HepG2 (cell line): ENCODE data around the gene FXR2. TPM values are rescaled to one million over a fixed set of nuclear protein-coding genes. Genes with fewer than 3 reads are reported as not detected.

ENCODE experiments used
- ATAC-seq: fragments of 200-7000 bp; cut with Tn5 transposase; 3 replicates; pipeline ENCODE4 v1.9.1; 2020; ENCODE audit warnings: mild to moderate bottlenecking, moderate library complexity
- BruUV-seq: library from RNA; stranded (reverse); fragments of 400-500 nt; replicated peaks from 2 replicates; lab custom pipeline; 2021; lab: Mats Ljungman, UMichigan
- CTCF ChIA-PET: fragments of 300-600 bp; formaldehyde crosslinking; extraction: SDS; loops from one replicate; lab custom pipeline; 2021; ENCODE audit warnings: low total read pairs, inconsistent platforms, low intra/inter-chr PET ratio; lab: Yijun Ruan, JAX
- POLR2A ChIA-PET: fragments of 350-600 bp; sonication (Branson Sonifier 250); formaldehyde crosslinking; loops from one replicate; lab custom pipeline; 2020; ENCODE audit warnings: antibody characterized with exemption, inconsistent platforms; lab: Yijun Ruan, JAX
- DNase-seq: peaks from one replicate; pipeline ENCODE4 v3.0.0-alpha.2; 2015; ENCODE audit warnings: low spot score
- FAIRE-seq: peaks from 3 replicates; lab custom pipeline; 2011; peaks lifted over from hg19 to GRCh38; lab: Jason Lieb, UNC
- H2AFZ ChIP-seq: one replicate; pipeline ENCODE4 v1.6.1; 2011; ENCODE audit warnings: low read length, inconsistent platforms
- H3K27ac ChIP-seq: fragments of 300-600 bp; 3 replicates; pipeline ENCODE4 v1.8.0; 2011; ENCODE audit warnings: mixed run types, mild to moderate bottlenecking, mixed read lengths, low read length, inconsistent platforms; ENCODE audit not compliant: insufficient read depth; ENCODE audit errors: extremely low read length
- H3K27me3 ChIP-seq, 2 experiments: fragments of 200-600 bp in 1 of 2; 2 replicates in 1 of 2; 3 replicates in 1 of 2; pipeline versions ENCODE4 v1.6.0 to v1.8.0; 2011; ENCODE audit warnings: low read length in 2 of 2, mild to moderate bottlenecking in 2 of 2, moderate library complexity in 2 of 2, inconsistent platforms in 1 of 2; ENCODE audit not compliant: insufficient read depth in 2 of 2, control insufficient read depth in 1 of 2
- H3K36me3 ChIP-seq, 2 experiments: fragments of 200-600 bp in 1 of 2; replicated peaks in 1 of 2; 2 replicates in 1 of 2; 3 replicates in 1 of 2; pipeline versions ENCODE4 v1.5.1 to v1.8.0; 2011; ENCODE audit warnings: low read length in 2 of 2, inconsistent platforms in 1 of 2; ENCODE audit not compliant: insufficient read depth in 2 of 2, control insufficient read depth in 1 of 2
- H3K4me1 ChIP-seq: 2 replicates; pipeline ENCODE4 v1.5.1; 2012; ENCODE audit warnings: low read length, inconsistent platforms; ENCODE audit not compliant: insufficient read depth
- H3K4me2 ChIP-seq: 2 replicates; pipeline ENCODE4 v1.6.0; 2011; ENCODE audit warnings: low read depth, low read length, inconsistent platforms
- H3K4me3 ChIP-seq, 3 experiments: fragments of 200-600 bp in 1 of 3; sonication (generic), shearing (Covaris generic) in 1 of 3; replicated peaks in 1 of 3; 2 replicates each; pipeline ENCODE4 v1.5.1; 2011 to 2016; ENCODE audit warnings: low read length in 3 of 3, inconsistent platforms in 2 of 3, low read depth in 2 of 3, mild to moderate bottlenecking in 2 of 3, control low read depth in 1 of 3, mixed read lengths in 1 of 3; ENCODE audit not compliant: insufficient read depth in 1 of 3
- H3K79me2 ChIP-seq: one replicate; pipeline ENCODE4 v1.6.1; 2011; ENCODE audit warnings: low read length, inconsistent platforms; ENCODE audit not compliant: insufficient read depth
- H3K9ac ChIP-seq: 2 replicates; pipeline ENCODE4 v1.6.0; 2011; ENCODE audit warnings: mild to moderate bottlenecking, low read depth, low read length, inconsistent platforms; ENCODE audit not compliant: insufficient read depth
- H3K9me3 ChIP-seq: 2 replicates; pipeline ENCODE4 v1.5.1; 2012; ENCODE audit warnings: mild to moderate bottlenecking, low read length
- H4K20me1 ChIP-seq: 2 replicates; pipeline ENCODE4 v1.6.0; 2011; ENCODE audit warnings: inconsistent platforms, mild to moderate bottlenecking, low read length, moderate library complexity; ENCODE audit not compliant: insufficient read depth
- FOXC1 ChIP-seq: sonication (generic); formaldehyde crosslinking; IDR thresholded peaks from 2 replicates; pipeline ENCODE4 v1.8.0; 2022; ENCODE audit warnings: mild to moderate bottlenecking, missing genetic modification reagents, borderline replicate concordance
- FOXM1 ChIP-seq: sonication (generic); formaldehyde crosslinking; IDR thresholded peaks from 2 replicates; pipeline ENCODE4 v1.5.0; 2020; ENCODE audit warnings: missing genetic modification reagents
- KLF16 ChIP-seq, 2 experiments: sonication (generic) in 1 of 2; formaldehyde crosslinking in 1 of 2; IDR thresholded peaks; 2 replicates each; pipeline versions ENCODE4 v1.6.1 to v1.8.0; 2016 to 2023; ENCODE audit warnings: missing genetic modification reagents in 2 of 2, missing compliant biosample characterization in 1 of 2
- PTBP1 ChIP-seq: fragments of 200-400 bp; formaldehyde crosslinking; IDR thresholded peaks from 2 replicates; pipeline ENCODE4 v1.6.1; 2018; ENCODE audit warnings: low read length, low read depth; ENCODE audit not compliant: poor library complexity, severe bottlenecking
- RFXANK ChIP-seq: IDR thresholded peaks from 2 replicates; pipeline ENCODE4 v1.6.1; 2016
- SP140L ChIP-seq: sonication (generic); formaldehyde crosslinking; IDR thresholded peaks from 2 replicates; pipeline ENCODE4 v1.4.0; 2020; ENCODE audit warnings: missing genetic modification reagents, borderline replicate concordance
- TP53 ChIP-seq: sonication (generic); formaldehyde crosslinking; conservative IDR thresholded peaks from 2 replicates; pipeline ENCODE4 v1.4.0; 2020; ENCODE audit warnings: missing genetic modification reagents
- ZEB1 ChIP-seq: IDR thresholded peaks from 2 replicates; pipeline ENCODE4 v1.6.1; 2012; ENCODE audit warnings: mild to moderate bottlenecking, low read depth, inconsistent platforms; ENCODE audit not compliant: insufficient replicate concordance
- ZNF451 ChIP-seq: sonication (generic); formaldehyde crosslinking; IDR thresholded peaks from 2 replicates; pipeline ENCODE4 v1.5.0; 2020; ENCODE audit warnings: mild to moderate bottlenecking, missing genetic modification reagents
- ZSCAN12 ChIP-seq: sonication (generic); formaldehyde crosslinking; IDR thresholded peaks from 2 replicates; pipeline ENCODE4 v1.9.0; 2021; ENCODE audit warnings: mild to moderate bottlenecking, missing genetic modification reagents
- ZSCAN25 ChIP-seq: sonication (generic); formaldehyde crosslinking; IDR thresholded peaks from 2 replicates; pipeline ENCODE4 v1.8.0; 2022; ENCODE audit warnings: mild to moderate bottlenecking, missing genetic modification reagents
- ZSCAN31 ChIP-seq: sonication (generic); formaldehyde crosslinking; IDR thresholded peaks from 2 replicates; pipeline ENCODE4 v1.5.0; 2020; ENCODE audit warnings: low read depth, mild to moderate bottlenecking, missing genetic modification reagents
- WGBS: methylation state at CpG from one replicate; pipeline ENCODE4 v1.1.6; 2017; ENCODE audit warnings: low lambda C conversion rate; 5-methylcytosine and 5-hydroxymethylcytosine counted together
- in situ Hi-C: cut with HindIII; loops from 2 replicates; pipeline ENCODE4 v1.10.0; 2017; ENCODE audit warnings: low pct_unique_long_range_greater_than_20kb; ENCODE audit not compliant: extremely low pct_ligation_motif_present
- intact Hi-C: fragments of 100-400 bp; cut with micrococcal nuclease; formaldehyde crosslinking; loops from one replicate; pipeline ENCODE4 v1.10.0; 2022; ENCODE audit not compliant: unreplicated experiment
- polyA plus RNA-seq, 8 experiments: library from polyadenylated mRNA; depleted of rRNA in 3 of 8; stranded (reverse) in 7 of 8; unstranded in 1 of 8; fragments of >200 nt; fragmentation: Illumina TruSeq in 4 of 8; extraction: Trizol in 4 of 8; gene quantifications; 2 replicates each; pipeline versions ENCODE4 v1.2.1 to v1.2.3, GENCODE V29; 2011 to 2016; ENCODE audit warnings: low read depth in 4 of 8, missing spikeins in 1 of 8, mixed read lengths in 1 of 8; ENCODE audit not compliant: insufficient read depth in 1 of 8
- total RNA-seq, 5 experiments: library from RNA; depleted of rRNA; stranded (reverse); fragments of >200 nt; fragmentation: Illumina TruSeq; extraction: Trizol; gene quantifications; 2 replicates each; pipeline ENCODE4 v1.2.3, GENCODE V29; 2016; ENCODE audit warnings: low read depth in 1 of 5
- TF ChIP-seq, protein P1 (sequence below): sonication (generic); formaldehyde crosslinking; IDR thresholded peaks from 2 replicates; pipeline ENCODE4 v1.4.0; 2020; ENCODE audit warnings: missing genetic modification reagents
- TF ChIP-seq, protein P2 (sequence below): sonication (generic); formaldehyde crosslinking; IDR thresholded peaks from 2 replicates; pipeline ENCODE4 v1.4.0; 2020; ENCODE audit warnings: missing genetic modification reagents
- TF ChIP-seq, protein P3 (sequence below): sonication (generic); formaldehyde crosslinking; IDR thresholded peaks from 2 replicates; pipeline ENCODE4 v1.9.0; 2021; ENCODE audit warnings: missing genetic modification reagents, mild to moderate bottlenecking, borderline replicate concordance
- TF ChIP-seq, protein P4 (sequence below): sonication (generic); formaldehyde crosslinking; IDR thresholded peaks from 2 replicates; pipeline ENCODE4 v1.5.1; 2020; ENCODE audit warnings: mild to moderate bottlenecking, missing genetic modification reagents

Gene FXR2
- total and polyA plus RNA-seq, 2 of the 13 experiments (the other 11 are each of a cell fraction or from before 2014, with no cell fraction given): 20.9 to 24.4 TPM

DNA sequence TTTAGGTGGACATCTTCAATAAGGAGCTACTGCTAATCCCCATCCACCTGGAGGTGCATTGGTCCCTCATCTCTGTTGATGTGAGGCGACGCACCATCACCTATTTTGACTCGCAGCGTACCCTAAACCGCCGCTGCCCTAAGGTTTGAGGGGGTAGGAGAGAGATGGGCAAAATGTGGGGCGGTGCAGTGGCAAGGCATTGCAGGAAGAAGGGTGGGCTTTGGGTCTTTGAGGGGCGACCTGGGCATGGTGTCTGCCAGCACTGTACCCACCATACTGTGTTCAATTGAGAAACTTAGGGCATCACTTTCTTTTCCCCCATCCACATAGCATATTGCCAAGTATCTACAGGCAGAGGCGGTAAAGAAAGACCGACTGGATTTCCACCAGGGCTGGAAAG is 44.3 kb downstream of the FXR2 start (continued):
- TF ChIP-seq, protein P1, sequence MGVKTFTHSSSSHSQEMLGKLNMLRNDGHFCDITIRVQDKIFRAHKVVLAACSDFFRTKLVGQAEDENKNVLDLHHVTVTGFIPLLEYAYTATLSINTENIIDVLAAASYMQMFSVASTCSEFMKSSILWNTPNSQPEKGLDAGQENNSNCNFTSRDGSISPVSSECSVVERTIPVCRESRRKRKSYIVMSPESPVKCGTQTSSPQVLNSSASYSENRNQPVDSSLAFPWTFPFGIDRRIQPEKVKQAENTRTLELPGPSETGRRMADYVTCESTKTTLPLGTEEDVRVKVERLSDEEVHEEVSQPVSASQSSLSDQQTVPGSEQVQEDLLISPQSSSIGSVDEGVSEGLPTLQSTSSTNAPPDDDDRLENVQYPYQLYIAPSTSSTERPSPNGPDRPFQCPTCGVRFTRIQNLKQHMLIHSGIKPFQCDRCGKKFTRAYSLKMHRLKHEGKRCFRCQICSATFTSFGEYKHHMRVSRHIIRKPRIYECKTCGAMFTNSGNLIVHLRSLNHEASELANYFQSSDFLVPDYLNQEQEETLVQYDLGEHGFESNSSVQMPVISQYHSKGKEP: no peak
- TF ChIP-seq FOXC1: no peak
- no peak for TF ChIP-seq ZSCAN12 (CRISPR knock-in tag)
- TF ChIP-seq, protein P2, sequence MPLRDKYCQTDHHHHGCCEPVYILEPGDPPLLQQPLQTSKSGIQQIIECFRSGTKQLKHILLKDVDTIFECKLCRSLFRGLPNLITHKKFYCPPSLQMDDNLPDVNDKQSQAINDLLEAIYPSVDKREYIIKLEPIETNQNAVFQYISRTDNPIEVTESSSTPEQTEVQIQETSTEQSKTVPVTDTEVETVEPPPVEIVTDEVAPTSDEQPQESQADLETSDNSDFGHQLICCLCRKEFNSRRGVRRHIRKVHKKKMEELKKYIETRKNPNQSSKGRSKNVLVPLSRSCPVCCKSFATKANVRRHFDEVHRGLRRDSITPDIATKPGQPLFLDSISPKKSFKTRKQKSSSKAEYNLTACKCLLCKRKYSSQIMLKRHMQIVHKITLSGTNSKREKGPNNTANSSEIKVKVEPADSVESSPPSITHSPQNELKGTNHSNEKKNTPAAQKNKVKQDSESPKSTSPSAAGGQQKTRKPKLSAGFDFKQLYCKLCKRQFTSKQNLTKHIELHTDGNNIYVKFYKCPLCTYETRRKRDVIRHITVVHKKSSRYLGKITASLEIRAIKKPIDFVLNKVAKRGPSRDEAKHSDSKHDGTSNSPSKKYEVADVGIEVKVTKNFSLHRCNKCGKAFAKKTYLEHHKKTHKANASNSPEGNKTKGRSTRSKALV (CRISPR knock-in tag): no peak
- TF ChIP-seq ZSCAN25 (CRISPR knock-in tag): no peak
- TF ChIP-seq PTBP1: no peak
- TF ChIP-seq RFXANK (CRISPR knock-in tag): no peak

DNA sequence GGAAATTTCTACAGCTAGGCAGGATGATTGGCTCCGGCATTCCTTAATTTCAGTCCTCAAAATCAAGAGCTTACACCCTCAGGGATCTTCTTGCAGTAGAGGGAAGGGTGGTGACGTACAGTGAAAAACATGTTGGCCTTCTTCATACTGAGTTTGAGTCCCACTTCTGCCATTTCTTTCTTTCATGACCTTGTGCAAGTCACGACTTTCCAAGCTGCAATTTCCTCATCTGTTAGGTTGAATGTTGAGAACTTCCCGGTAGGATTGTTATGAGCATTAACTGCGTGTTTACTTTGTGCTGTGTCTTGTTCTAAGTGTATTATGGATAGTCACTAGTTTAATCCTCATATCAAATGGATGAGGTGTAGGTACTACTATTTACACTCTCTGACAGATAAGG is 45.1 kb downstream of the FXR2 start:
- ATAC-seq (no peak), DNase-seq (no peak), FAIRE-seq (no peak)
- H3K4me3 ChIP-seq: no peak overlapping the region
- ChIA-PET CTCF (no interaction called here), POLR2A (interaction anchor here (1.9 kb wide), 1 partner anchor 10 kb away, joined by 6 read pairs; the partner anchor contains the start of gene CD68)
- peaks cover 20% of the 10 kb centered on the region for H3K4me1 ChIP-seq
- WGBS: 95% methylated on average over 5 of the region's 5 CpGs
- H3K27ac ChIP-seq: no peak overlapping the region
- in situ Hi-C loops (no loop called here), intact Hi-C loops (loop anchor here (10.0 kb wide), 1 partner anchor 215 kb away; the partner anchor contains the start of genes KCTD11 and TMEM95)
- H4K20me1 ChIP-seq: peaks cover 11% of the 10 kb centered on the region
- no peaks in the 10 kb centered on the region; a peak in 1 of 5 replicates for H3K27me3 ChIP-seq
- peaks cover 10 to 59% of the 10 kb centered on the region in 2 experiments for H3K36me3 ChIP-seq
- H2AFZ ChIP-seq: no peak overlapping the region
- H3K79me2 ChIP-seq: peaks cover 25% of the 10 kb centered on the region
- no peaks in the 10 kb centered on the region for H3K9me3 ChIP-seq
- BruUV-seq: no TSS peak
- no peak overlapping the region for H3K4me2 ChIP-seq
- H3K9ac ChIP-seq: no peak overlapping the region
- TF ChIP-seq KLF16 (CRISPR knock-in tag; IDR thresholded peaks at IDR 0.05) (no peak), SP140L (CRISPR knock-in tag) (no peak), TP53 (CRISPR knock-in tag) (no peak), ZEB1 (no peak), ZNF451 (CRISPR knock-in tag) (no peak), ZSCAN31 (CRISPR knock-in tag) (no peak), FOXM1 (CRISPR knock-in tag) (no peak)
- TF ChIP-seq, protein P3, sequence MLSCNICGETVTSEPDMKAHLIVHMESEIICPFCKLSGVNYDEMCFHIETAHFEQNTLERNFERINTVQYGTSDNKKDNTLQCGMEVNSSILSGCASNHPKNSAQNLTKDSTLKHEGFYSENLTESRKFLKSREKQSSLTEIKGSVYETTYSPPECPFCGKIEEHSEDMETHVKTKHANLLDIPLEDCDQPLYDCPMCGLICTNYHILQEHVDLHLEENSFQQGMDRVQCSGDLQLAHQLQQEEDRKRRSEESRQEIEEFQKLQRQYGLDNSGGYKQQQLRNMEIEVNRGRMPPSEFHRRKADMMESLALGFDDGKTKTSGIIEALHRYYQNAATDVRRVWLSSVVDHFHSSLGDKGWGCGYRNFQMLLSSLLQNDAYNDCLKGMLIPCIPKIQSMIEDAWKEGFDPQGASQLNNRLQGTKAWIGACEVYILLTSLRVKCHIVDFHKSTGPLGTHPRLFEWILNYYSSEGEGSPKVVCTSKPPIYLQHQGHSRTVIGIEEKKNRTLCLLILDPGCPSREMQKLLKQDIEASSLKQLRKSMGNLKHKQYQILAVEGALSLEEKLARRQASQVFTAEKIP (CRISPR knock-in tag): no peak
- TF ChIP-seq, protein P4, sequence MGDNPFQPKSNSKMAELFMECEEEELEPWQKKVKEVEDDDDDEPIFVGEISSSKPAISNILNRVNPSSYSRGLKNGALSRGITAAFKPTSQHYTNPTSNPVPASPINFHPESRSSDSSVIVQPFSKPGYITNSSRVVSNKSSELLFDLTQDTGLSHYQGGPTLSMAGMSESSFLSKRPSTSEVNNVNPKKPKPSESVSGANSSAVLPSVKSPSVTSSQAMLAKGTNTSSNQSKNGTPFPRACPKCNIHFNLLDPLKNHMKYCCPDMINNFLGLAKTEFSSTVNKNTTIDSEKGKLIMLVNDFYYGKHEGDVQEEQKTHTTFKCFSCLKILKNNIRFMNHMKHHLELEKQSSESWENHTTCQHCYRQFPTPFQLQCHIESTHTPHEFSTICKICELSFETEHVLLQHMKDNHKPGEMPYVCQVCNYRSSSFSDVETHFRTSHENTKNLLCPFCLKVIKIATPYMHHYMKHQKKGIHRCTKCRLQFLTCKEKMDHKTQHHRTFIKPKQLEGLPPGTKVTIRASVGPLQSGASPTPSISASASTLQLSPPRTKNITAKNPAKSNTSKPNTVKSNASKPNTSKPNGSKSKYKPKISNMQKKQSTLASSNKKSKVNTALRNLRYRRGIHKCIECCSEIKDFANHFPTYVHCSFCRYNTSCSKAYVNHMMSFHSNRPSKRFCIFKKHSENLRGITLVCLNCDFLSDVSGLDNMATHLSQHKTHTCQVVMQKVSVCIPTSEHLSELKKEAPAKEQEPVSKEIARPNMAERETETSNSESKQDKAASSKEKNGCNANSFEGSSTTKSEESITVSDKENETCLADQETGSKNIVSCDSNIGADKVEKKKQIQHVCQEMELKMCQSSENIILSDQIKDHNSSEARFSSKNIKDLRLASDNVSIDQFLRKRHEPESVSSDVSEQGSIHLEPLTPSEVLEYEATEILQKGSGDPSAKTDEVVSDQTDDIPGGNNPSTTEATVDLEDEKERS (CRISPR knock-in tag): no peak
